ENCODE data around the gene C6orf47.
"Not testable (repeated sequence)": the region's sequence is repeated elsewhere in the genome, so short reads cannot be mapped to it uniquely, and the experiment has no call there.

The C6orf47 gene, protein sequence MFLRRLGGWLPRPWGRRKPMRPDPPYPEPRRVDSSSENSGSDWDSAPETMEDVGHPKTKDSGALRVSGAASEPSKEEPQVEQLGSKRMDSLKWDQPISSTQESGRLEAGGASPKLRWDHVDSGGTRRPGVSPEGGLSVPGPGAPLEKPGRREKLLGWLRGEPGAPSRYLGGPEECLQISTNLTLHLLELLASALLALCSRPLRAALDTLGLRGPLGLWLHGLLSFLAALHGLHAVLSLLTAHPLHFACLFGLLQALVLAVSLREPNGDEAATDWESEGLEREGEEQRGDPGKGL

DNA sequence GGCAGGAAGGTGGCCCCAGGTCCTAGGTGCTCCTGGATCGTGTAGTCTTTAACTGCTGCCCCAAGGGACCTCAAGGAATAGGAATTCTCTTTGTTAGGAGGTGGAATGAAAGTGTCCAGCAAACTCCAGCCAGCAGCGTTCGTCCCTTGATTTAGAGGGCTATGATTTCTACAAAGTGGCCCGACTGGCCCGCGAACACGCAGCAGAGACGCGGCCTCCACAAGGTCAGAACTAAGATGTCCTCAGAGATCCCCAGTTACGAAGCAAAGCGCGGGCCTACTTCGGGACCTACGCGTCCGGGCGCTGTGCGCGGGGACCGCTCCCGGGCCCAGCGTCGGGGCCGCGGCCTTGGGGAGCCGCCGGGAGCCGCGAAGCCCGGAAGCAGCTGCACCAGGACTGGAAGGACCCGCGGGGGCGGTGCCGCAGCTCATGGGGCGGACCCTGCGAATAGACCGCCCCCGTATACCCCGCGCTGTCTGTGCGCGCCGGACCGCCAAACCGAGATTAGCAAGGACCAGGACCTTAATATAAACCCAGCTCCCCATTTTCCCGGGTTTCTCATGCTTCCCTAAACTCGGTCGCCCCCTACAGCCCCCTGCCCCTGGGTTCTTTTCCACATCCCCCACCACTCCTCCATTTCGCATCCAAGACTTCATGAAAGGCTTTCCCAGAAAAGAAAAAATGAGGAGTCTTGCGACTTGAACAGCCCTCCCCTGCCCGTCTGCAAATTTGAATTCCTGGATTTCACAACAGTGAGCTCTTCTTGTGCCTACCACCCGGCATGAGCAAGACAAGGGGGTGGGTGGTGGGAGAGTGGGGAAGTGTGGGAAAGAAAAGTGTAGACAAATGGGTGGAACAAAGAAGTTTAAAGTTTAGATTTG, at the start of gene C6orf47:
TSS of gene C6orf47 (minus strand) at position 398 of the 881 bp plus-strand sequence. CDS start 831 bp downstream, outside the sequence.
- peak; percentile 85 for DNase-seq (ENCODE audit: low spot score)

DNA sequence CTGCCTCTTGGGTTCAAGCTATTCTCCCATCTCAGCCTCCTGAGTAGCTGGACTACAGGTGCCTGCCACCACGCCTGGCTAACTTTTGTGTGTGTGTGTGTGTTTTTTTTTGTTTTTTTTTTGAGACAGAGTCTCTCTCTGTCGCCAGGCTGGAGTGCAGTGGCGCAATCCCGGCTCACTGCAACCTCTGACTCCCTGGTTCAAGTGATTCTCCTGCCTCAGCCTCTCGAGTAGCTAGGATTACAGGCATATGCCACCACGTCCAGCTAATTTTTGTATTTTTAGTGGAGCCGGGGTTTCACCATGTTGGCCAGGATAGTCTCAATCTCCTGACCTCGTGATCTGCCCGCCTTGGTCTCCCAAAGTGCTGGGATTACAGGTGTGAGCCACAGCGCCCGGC, 48.6 kb upstream of the C6orf47 start:
- DNase-seq (ENCODE audit: low spot score) = not testable (repeated sequence)

DNA sequence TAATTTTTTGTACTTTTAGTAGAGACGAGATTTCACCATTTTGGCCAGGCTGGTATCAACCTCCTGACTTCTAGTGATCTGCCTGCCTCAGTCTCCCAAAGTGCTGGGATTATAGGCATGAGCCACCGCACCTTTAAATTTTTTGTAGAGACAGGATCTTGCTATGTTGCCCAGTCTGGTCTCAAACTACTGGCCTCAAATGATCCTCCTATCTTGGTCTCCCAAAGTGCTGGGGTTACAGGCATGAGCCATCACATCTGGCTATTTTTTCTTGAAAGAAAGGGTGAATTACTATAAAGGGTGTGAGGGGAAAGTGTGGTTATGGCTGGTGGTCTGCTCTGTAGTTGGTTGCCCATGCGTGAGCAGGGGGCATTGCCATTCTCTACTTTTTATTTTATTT, 47.6 kb upstream of the C6orf47 start:
- DNase-seq (ENCODE audit: low spot score) = no peak

DNA sequence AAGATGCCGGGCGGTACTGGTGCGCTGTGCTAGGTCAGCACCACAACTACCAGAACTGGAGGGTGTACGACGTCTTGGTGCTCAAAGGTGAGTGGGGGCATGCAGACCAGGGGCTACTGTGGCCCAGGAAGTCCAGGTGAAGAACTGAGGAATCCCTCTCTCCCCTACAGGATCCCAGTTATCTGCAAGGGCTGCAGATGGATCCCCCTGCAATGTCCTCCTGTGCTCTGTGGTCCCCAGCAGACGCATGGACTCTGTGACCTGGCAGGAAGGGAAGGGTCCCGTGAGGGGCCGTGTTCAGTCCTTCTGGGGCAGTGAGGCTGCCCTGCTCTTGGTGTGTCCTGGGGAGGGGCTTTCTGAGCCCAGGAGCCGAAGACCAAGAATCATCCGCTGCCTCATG, 47.1 kb upstream of the C6orf47 start:
- DNase-seq (ENCODE audit: low spot score) = no peak

DNA sequence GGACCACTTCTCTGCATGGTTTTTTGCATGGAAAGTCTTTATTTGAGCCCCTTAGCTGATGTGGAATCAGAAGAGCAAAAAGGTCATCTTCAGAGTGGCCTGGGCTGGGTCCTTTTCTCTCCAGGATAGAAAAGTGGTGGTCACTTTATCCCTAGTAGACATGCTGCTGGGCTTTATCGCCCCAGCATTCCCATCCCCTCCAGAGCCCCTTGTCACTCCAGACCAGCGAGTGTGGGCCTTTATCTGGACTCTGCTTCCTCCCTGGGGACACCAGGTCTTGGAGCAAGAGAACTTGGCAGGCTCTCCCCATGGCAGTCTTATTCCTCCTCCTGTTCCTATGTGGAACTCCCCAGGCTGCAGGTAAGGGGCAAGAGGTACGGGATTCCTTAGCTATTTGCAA, 46.0 kb upstream of the C6orf47 start, which contains the start of gene LY6G6F:
TSS of gene LY6G6F (plus strand) at position 268 of the 400 bp plus-strand sequence. CDS start at position 309, 41 bp downstream.
- DNase-seq (ENCODE audit: low spot score) = no peak

DNA sequence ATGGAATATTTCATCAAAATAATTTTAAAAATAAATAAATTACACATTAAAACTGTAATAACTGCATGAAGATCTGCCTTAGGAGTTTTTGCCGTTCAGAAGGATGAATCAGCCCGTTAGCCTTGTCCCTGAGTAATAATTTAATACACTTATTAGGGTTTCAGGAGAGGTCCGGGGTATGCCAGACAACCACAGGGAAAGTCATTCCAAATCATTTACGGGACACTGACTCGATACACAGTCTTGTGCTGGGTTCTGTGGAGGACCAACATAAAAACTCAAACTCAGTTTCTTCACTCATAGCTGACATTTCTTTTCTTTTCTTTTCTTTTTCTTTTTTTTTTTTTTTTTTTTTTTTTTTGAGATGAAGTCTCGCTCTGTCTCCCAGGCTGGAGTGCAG, 45.4 kb upstream of the C6orf47 start:
- DNase-seq (ENCODE audit: low spot score) = no peak

DNA sequence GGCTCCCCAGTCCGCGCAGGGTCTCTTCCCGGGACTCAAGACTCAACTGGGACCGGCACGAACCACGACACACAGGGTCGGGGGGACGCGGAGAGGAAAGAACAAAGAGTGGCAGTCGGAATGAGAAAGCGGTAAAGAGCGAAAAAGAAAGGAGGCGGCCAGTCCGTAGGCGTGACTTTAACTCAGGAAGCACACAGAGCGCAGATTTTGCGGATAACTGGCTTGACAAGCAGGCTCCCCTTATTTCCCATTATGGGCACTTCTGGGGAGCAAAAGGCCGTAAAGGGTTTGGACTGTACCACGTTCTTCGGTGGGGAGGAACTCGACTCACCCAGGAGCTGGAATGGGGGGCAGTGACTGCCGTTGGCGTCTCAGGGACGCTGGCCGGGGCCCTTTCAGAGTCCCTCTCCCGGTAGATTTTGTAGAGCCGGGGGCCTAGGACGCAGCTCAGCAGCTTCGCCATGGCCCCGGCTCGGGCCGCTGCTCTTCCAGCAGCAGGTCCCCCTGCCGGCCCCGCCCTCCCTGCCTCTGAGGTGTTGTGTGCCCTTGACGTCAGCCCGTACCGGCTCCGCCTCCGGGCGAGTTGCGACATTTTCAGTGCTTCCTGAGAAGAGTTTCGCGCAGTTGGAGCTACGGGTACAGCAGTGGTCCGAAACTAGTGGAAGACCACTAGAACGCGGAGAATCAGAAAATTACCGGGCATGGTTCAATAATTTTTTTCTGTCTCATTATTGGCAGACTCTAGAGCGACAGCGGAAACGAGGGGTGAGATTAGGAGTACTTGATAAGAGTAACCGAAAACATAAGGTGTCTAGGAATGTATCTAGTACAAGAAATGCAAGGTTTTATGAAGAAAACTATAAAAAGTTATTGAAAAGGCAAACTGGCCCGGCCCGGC, 42.5 kb upstream of the C6orf47 start, which contains the start of gene ABHD16A:
TSS of gene ABHD16A (minus strand) at position 506 of the 898 bp plus-strand sequence. CDS start at position 463, 43 bp downstream.
- peak; percentile 99 for DNase-seq (ENCODE audit: low spot score)

DNA sequence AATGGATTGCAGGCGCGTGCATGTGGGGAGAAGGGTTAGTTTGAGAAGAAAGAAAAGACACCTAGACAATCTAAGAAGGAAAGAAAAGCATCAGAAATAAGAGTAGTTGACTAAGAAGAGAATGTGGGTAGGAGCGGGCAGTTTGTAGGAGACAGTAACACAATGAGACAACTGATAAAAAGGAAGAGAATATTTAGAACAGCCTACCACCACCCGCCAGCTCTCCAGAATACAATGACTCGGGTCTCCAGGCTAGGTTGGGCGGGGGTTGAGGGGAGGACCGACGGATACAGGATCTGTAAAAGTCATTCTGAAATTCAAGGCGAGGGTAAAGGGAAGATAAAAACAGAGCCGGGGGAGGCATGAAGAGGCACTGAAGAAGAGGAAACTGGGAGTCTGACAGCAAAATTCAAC, 41.8 kb upstream of the C6orf47 start:
- no peak for DNase-seq (ENCODE audit: low spot score)

DNA sequence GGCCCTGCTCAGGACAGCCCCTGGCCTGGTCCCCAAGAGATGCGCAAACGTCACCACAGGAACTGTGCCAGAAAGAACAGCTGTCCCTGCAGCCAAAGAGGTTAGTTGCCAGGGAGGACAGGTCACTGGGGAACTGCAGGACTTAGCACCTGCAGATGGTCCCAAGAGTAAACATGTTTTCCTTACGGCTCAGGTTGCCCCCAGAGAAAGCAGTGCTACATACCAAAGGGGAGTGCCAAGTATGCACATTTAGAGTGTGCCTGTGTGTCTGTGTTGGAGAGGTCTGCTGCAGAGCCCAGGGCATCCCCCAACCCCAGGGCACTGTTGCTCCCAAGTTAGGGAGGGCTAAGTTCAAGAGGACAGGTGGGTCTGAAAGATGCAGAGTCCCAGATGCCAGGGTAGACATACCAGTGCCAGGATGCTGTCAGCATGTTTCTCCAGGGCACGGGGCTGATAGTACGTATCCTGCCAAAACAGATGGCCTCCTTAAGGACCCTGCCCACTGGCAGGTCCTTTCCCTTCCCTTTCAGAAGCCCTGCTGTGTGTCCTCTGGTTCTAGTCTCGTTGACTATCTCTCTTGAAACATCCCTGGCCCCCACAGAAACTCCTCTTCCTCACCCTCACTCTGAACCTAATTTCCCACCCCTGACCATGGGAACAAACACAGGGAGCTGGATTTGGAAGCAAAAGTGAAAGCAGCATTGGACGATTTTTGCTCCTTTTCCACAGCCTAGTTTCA, 41.3 kb upstream of the C6orf47 start:
- peak; percentile 31 for DNase-seq (ENCODE audit: low spot score)

DNA sequence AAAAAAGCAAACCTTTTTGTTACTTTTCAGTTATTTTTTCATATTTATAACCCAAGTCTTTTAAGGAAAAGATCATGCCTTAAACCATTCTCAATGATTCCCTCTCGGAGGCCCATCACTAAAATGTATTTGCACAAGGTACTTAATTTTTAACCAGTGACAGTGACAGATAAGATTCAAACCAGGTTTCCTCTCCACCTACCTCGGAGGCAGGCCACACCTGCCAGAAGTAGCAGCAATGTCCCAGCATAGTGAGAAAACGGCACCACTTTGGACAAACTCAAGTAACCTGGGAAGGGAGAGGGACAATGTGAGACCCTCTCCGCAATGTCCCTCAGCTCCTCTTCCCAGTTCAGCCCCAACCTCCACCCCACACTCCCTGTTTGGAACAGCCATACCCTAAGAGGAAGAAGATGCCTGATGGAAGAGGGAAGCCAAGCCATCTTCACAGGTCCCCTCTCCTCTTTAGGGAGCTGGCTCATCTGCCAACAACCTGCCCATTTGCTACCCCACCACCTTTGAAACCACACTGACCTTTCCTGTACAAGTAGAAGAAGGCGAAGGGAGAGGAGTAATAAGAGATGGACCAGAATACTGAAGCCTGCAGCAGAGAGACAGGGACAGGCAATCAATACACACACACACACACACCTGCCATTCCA, 40.3 kb upstream of the C6orf47 start:
- no peak for DNase-seq (ENCODE audit: low spot score)

DNA sequence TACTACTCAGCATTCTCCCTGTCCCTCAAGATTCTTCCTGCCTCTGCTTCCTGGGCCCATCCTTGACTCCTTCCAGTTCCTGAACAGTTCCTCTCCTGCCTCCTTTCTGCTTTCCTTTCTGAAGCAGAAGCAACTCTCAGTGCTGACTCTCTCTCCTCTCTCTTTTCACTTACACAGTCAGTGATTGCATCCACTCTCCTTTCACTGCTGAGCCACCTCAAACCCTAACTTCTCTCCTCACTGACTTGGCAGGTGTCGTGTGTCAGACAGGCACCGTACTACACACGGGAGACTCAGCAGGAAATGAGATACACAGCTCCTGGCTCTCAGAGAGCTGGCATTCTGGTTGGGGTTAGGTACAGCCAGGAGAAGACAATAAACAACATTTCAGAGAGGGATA, 37.0 kb upstream of the C6orf47 start:
- no peak for DNase-seq (ENCODE audit: low spot score)

DNA sequence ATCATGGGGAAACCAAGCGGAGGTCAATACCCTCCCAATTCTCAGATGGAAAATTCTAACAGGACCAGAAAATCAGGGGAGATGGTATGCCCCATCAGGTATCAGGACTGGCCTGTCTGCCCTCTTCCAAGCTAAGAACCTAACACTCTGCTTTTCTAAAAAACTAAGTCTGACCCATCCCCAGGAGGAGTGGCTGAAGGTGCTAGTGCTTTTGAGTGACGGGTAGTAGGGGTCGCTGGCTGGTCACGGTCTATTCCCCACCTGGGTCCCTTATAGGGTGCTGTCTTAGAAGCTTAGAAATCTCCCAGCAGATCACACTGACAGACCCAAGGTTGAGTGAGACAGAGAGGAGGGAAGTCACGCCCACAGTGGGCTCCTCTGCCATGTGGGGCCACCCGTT, 33.0 kb upstream of the C6orf47 start:
- DNase-seq (ENCODE audit: low spot score) = no peak

DNA sequence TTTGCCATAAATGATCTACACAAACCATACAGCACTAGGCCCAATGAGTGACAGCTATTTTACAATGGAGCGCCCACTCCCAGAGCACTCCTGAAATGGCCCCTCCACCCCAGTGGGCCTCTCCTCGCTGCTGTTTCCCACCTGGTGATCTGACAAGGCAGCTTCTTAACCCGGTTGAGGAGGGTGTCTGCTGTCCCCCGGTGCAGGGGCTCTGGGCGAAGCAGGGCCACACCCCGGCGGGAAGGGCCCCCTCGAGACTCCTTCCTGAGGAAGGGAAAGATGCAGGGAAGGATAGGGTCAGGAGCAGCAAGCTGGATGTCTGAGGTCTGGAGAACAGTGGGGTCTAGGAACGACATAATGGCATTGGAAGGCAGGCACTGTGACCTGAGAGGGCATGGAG, 32.3 kb upstream of the C6orf47 start:
- no peak for DNase-seq (ENCODE audit: low spot score)

DNA sequence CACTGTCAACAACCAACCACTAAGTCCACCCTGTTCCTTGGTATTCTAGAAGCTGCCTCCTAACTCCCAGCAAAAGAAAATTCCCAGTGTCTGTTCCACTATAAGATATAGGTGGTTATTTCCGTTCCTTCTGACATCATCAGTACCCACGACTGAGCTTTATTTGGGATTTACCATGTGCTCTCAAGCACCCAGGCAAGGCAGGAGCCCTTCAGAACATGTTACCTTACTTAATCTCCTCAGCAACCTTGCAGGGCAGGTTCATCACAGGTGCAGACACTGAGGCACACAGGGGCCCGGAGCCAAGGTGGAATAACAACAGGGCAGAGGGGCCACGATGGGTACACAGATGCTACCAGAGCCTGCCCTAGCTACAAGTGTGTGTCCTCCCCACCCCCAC, 31.8 kb upstream of the C6orf47 start:
- DNase-seq (ENCODE audit: low spot score) = no peak

DNA sequence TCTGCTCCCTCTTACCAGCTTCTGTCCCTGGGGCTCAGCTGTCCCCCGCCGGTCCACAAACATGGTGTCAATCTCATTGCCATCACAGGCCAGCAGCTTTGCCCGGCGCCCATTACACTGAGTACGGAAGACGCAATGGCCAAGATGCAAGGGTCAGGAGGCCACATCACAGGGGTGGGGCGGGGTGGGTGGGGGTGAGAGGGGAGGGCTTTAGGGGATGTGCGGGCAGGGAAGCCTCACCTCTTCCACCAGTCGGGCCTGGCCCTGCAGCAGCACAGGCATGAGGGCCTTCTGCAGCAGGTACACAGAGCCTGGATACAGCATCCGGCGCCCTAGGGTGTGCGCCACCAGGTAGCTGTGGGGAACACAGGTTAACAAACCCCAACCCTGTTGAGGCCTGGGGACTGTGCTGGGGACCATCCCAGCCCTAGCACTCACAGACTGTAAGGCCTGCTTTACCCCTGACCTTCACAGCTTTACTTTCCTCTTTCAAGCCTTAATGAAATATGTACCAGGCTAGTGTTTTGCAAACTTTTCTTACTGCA, 31.1 kb upstream of the C6orf47 start:
- DNase-seq (ENCODE audit: low spot score) = no peak

DNA sequence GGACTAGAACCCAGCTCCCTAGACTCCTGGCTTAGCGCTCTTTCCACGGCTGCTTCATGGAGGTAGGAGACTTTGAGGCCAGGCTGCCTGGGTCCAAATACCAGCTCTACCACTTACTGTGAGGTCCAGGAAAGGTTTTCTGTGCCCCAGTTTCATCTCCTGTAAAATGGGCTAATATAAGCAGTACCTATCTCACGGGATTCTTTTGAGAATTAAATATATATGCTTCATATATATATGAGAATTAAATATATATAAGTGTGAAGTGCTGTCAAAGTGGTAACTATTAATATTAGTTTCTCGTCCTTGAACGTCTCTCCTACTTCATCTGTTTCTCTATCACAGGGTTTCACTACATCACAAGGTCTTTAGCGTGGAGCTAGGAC, 30.5 kb upstream of the C6orf47 start:
- no peak for DNase-seq (ENCODE audit: low spot score)

DNA sequence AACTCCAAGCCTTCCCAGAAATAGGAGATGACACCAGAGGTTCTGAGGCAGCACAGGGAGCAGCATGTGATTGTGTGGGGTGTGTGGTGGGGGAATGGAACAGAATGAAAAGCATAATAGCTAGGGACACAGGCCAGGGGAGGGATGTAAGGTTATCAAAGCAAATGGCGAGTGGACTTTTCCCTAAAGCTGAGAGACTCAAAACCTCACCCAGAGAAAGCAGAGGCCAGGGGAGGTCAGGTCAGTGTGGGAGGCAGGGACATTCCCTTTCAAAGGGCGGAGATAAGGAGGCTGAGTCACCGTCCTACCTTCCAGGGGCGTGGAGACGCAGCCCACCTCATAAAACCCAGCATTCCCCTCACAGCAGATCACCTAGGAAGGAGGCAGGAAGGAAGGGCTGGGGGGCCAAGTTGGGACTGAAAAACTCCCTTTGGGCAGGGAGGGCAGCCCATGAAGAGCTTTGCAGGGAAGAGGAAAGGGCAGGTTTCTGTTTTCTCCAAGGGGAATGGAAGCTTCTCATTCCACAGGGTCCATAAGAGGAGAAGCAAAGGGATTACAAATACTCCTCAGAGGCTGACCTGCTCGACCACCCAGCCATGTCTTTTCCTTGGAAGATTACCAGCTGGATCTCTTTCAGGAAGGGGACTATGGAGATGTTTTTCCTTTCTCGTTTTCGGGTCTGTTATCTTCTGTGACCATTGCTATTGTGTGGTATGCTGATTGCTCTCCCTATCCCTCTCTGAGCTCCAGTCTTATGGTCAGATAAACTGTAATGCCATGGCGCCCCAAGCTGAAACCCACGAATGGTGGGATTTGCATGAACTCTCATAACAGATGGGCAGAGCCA, 29.9 kb upstream of the C6orf47 start:
- DNase-seq (ENCODE audit: low spot score) = no peak

DNA sequence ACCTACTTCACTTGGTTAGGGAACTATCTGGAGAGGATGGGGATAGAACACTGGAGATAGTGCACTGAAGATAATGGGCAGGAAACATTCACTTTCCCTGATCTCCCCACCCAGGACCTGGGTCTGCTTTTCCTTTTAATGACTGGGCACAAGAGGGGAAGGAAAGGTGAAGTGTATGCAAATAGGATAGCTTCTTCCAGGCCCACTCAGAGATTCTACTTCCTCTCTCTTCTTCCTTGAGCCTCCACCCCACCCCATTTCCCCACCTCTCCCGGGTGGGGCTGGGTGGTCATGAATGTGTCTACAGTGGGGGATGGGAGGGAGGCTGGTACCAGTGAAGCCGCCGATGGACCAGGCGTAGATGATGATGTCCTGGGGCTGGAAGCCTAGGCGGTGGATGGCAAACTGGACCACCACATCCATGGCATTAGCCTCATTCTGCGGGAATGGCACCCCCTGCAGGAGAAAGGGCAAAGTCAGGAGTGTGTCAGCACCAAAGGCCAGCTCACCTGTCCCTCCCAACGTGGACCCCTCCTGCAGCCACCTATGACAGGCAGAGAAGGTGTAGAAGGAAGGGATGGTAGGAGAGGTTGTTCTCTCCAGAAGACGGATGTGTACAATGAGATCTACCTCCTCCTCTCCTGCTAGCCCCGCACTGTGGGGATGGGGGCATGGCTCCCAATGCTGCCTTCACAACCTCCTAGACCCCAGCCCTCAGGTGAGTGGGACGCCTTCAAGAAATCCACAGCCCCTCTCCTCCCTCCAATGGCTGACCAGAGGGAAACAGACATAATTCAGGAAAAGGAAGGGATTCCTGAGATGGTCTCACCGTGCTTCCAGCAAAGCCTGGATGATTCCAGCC, 28.9 kb upstream of the C6orf47 start:
- no peak for DNase-seq (ENCODE audit: low spot score)
